ENCODE results near the gene IGFBP4.
A peak's percentile ranks its signal among the peaks of the same experiment; 100 is the strongest.

IGFBP4 gene

DNA sequence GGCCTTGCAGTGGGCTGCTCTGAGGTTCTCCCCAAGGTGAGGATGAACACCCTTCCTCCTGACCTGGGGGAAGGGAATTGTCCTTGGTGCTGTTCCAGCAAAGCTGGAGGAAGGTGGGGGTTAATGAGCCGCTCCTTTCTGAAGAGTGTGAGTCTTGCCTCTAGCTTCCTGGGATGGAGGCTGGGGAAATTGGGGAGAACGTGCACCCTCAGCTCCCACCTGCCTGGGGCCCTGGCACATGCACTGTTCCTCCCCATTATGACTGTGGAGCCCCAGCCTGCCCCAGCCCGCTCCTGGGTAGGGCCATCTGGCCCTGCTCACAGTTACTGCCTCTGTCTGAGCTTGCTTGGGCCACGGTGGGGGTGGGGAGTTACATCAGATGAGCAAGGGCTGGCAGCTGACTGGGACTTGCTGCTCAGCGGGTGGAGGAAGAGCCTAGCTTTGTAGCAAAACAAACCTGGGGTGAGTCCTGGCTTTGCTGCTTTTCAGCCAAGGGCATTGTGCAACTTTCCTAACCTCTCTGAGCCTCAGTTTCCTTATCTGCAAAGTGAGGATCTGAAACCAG, 47.1 kb downstream of the IGFBP4 start:
- no peak for DNase-seq (ENCODE audit: low spot score)

DNA sequence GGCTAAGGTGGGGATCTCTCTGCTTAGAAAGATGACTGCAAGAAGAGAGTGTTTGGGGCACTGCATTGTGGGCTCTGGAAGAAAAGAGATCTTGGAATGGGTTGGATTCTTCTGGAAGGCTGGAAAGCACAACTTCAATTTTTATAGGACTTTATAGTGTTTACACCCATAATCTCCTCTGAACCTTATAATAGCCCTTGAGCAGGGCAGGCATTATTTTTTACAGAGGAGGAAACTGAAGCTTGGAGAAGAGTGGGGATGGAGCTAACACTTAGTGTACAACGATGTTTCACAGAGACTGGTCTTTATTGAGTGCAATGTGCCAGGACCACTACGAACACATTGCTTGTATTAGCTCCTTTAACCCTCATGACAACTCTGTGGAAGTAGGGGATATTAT, 47.7 kb downstream of the IGFBP4 start:
- no peak for DNase-seq (ENCODE audit: low spot score)

DNA sequence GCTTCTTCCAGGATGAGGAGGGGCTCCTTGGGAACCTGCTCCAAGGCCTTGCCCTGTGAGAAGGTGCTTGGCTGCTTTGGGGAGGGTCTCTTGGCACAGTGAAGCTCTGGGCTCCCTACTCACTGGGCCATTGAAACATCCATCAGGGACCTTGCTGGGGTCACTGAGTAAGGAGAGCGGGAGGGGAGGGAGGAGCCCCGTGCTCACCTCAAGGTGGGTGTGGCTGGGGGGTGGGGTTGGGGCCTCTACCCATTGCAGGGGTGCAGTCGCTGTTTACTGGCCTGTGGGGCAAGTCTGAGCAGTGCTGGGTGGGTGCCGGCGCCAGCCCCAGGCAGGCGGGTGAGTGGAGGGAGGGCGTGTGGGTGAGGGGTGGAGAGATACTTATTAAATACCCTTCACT, 48.2 kb downstream of the IGFBP4 start:
- no peak for DNase-seq (ENCODE audit: low spot score)

DNA sequence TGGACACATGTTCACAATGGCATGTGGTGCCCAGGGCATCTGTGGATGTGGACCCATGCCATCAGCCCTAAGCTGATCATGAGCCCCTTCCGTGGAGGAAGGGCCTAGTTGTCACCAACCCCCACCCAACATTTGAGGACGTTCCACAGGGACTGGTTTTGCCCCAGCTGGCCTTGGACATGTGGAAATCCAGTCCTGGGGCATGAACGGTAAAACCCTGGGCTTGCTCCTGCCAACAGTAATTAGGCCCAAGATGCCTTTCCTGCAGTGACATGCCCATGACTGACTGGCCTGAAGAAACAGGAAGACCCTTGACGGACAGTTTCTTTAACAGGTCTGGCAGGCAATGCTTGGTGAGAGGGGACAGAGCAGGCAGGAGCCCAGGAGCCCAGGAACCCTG, 50.4 kb downstream of the IGFBP4 start:
- DNase-seq (ENCODE audit: low spot score) = no peak

DNA sequence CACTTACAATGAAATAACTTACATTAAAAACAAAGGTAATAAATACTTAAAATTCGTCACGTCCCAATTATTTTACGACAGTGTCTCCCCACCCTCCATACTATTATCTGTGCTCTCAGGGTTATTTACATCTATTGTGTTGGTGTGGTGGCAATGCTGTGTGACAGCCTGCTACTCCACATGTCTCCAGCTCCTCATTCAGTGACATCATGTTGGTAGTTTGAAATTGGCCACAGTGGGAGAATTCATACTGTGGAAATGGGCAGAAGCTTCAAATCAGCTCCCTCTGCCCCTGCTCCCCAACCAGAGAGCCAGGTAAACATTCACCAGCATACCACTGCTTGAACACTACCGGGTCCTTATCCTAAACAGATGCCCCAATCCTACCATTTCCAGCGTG, 51.9 kb downstream of the IGFBP4 start:
- DNase-seq (ENCODE audit: low spot score) = no peak

DNA sequence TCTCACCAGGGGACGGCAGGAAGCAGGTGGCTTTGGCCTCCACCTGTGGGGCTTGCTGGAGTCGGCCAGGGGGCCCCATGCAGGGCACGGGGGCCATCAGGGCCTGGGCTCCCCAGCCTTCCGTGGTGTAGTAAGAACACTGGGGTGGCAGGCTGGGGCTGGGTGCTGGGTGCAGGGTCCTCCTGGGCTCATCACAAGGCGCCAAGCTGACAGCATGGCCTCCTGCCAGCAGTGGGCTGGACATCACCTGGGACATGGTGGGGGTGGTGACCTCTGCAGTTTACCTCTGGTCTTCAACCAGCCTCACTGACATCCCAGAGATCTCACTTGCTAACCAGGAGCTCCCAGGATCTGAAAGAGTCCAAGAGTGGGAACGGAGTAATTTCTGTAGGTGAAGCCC, 52.9 kb downstream of the IGFBP4 start:
- no peak for DNase-seq (ENCODE audit: low spot score)

DNA sequence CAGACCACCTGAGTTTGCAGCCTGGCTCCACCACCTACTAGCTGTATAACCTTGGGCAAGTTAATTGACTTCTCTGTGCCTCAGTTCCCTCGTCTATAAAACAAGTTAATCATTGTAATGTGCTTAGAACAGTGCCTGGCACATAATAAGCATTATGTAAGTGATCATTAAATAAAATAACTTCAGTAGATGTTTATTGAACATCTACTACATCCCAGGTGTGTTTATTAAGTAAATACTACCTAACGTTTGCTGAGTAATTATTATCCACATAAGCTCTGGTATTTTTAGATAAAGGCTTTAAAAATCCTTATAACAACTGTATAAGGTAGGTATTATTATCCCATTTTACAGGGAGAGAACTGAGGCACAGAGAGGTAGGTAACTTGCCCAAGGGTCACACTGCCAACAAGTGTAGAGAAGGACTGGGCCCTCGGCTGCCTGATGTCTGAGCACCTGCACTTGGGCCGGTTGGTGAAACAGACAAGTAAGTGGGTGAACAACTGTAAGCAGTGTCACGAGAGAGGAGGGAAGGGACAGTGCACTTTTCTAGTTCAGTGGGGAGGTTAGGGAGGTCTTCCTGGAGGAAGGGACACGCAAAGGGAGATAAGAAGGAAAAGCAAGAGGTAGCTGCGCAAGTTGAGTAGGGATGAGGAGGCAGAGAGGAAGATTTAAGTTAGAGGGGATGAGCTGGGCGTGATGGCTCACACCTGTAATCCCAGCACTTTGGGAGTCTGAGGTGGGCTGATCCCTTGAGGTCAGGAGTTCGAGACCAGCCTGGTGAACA, 53.6 kb downstream of the IGFBP4 start:
- DNase-seq (ENCODE audit: low spot score) = no peak

DNA sequence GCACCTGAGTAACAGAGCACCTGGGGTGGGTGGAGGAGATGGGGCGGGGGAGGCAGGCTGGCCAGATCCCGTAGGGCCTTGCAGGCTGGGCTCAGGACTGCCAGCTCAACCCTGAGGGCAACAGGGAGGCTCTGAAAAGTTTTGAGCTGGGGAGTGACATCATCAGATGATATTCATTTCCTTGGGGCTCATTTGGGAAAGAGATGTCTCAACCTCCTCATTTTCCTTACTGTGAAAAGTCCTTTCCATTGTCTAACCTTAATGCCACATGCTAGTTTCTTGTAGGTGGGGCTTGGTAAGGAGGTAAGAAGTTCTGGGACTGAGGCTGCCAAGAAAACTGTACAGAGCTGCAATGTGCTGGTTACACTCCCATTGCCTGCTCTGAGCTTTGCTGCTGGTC, 54.4 kb downstream of the IGFBP4 start:
- no peak for DNase-seq (ENCODE audit: low spot score)

DNA sequence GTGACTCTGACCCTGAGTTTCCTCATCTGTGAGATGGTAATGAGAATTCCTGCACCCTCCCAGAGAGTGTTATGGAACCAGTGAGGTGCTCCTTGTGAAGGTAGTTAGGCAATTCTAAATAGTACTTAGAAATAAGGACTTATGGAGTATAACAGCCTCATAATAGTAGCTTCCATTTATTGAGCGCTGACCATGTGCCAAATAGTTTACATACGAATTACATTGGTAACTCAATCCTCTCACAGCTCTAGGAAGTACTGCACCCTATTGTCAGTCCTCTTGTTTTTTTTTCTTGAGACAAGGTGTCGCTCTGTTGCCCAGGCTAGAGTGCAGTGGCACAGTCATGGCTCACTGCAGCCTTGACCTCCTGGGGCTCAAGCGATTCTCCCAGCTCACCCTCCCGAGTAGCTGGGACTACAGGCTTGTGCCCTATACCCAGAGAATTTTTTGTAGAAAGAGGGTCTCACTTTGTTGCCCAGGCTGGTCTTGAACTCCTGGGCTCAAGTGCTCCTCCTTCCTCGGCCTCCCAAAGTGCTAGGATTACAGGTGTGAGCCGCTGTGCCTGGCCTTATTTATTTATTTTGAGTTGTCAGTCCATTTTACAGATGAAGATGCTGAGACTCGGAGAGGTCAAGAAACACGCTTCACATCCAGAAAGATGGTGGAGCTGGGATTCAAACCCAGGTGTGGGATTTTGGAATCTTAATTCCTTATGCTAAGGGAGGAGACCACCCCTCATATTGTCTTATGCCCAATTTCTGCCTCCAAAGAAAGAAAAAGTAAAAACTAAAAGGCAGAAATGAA, 55.2 kb downstream of the IGFBP4 start:
- DNase-seq (ENCODE audit: low spot score) = no peak

DNA sequence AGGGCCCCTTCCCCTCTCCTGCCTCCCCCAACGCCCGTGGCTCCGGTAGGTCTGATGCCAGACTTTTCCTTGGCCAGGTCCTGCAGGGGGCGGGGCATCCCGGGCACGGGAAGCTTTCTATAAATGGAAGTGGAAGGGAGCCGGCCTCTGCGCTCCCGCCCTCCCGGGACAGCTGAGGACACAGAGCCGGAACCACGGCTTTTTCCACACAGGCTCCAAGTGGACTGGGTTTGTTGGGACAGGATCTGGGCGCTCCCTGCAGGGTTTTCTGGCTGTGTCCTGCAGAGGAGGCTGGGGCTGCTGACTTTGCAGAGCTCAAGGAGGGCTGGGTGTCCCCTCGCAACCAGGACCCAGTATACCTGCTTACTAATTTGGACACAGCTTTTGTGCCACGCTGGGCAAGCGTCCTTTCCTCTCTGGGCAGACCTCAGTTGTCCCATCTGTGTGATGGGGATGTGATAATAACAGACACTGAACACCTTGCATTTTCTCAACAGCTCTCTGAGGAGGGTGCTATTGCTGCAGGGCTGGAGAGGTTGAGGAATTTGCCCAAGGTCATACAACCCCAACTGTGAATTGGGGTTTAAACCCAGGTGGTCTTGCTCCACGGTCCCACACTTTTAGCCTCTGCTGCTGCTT, 56.4 kb downstream of the IGFBP4 start:
- DNase-seq (ENCODE audit: low spot score) = peak; percentile 44

DNA sequence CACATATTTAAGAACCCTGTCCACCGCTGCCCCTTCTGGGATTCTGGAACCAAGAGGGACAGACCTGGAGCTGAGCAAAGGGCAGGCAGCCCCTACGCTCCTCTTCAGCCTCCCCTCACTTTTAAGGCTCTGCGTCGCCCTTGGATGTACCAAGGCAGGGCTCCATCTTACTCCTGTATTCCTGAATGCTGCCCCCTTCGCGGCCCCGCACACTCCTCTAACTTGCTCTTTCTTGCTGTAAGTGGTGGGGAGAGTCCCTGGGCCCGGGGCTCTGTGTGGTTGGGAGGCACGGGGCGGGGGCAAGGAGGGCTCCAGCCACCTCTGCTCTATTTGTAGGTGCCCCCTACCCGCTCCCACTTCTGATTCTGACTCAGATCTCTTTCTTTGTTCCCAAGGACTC, 56.9 kb downstream of the IGFBP4 start:
- DNase-seq (ENCODE audit: low spot score) = no peak

DNA sequence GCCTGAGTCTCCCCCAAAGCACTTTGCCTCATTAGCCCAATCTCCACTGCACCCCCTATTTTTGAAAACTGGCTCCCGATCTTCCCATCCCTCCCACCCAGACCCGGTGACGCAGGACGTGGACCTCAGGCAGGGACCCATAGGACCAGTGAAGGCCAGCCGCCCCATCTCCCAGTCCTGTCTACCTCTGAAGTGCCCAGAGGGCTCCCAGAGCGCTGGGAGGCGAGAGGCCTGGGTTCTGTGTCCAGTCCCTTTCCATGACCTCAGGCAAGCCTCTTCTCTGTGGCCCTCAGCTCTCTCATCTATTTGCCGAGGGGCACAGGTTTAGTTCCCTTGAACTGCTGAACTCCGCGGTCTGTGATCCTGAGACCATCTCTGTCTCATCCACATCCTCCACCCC, 57.5 kb downstream of the IGFBP4 start:
- no peak for DNase-seq (ENCODE audit: low spot score)

DNA sequence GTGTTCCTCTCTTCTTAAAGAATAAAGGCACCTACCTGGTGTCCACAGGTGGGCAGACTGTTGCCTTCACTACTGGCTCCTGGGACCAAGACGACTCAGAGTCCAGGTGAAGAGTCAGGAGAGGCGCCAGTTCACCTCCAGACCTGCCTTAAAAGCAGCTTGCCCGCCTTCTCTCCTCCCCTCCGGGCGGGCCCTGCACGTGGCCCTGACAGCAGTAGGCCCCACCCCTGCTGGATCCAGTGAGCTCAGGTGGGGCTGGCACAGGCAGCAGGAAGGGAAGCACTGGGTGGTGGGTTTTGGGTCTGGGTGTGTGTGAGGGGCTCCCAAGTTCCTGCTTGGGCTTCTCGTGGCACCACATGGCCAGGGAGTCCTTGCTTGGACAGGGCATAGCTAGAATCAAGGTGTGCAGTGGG, 58.3 kb downstream of the IGFBP4 start, which contains the start of gene TNS4:
Gene TNS4 (minus strand): TSS at position 125 of the 413 bp plus-strand sequence. CDS start 5,198 bp downstream, outside the sequence.
- DNase-seq (ENCODE audit: low spot score) = peak; percentile 67

DNA sequence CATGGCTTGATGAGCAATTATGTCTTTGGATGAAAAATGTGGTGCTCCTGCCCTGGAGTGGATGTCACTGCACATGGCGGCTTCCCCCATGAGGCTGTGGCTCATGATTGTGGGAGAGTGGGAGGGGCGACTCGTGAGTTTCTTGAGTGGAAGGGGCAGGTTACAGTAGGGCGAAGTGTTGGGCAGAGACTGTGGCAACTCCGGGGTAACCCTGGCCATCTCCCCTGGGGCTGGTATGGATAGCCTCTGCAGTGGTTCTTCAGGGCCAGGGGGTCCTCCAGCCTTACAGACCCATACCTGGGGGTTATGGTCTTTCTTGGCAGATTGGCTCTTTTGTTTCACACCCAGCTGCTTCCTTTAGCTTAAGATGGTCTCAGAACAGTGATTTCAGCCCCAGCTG, 59.5 kb downstream of the IGFBP4 start:
- no peak for DNase-seq (ENCODE audit: low spot score)

DNA sequence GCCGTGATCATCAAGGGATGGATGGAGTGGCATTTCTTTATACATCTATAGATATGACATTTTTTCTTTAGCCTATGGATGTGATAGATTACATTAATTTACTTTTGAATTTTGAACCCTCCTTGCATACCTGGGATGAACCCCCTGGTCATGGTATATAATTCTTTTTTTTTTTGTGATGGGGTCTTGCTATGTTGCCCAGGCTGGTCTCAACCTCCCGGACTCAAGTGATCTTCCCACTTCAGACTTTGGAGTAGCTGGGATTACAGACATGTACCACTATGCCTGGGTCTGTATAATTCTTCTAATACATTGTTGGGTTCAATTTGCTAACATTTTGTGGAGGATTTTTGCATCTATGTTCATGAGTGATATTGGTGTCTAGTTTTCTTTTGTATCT, 59.9 kb downstream of the IGFBP4 start:
- DNase-seq (ENCODE audit: low spot score) = no peak

DNA sequence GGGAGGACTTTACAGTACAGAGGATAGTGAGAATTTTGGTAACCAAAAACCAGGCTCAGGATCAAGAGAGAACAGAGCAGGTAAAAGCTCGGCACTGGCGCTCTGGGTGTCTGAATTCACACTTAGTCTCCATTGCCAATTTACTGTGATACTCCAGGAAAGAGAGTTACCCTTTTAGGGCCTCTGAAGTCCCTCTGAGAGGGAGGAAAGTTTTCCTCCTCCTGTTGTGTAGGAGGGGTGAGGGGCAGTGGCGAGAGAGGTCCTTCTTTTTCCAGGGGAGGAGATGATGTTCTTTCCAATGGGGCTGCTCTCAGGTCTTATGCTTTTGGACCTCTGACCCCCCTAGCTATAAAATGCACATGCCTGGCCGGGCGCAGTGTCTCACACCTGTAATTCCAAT, 63.5 kb downstream of the IGFBP4 start:
- no peak for DNase-seq (ENCODE audit: low spot score)

Measured in LoVo (cell line).